Mesothelial cell of epicardium (in vitro differentiated cells): ENCODE measurements around the gene SNTG2. TPM values are rescaled to one million over a fixed set of nuclear protein-coding genes. Genes with fewer than 3 reads are reported as not detected.

Source experiments
- DNase-seq, 2 experiments: peaks; one replicate each; pipeline ENCODE4 v3.0.0; 2021; ENCODE audit warnings: low spot score in 2 of 2; ENCODE audit not compliant: unreplicated experiment in 2 of 2
- H3K27ac Mint-ChIP-seq: 2 replicates; pipeline ENCODE4 v1.8.0; 2021; ENCODE audit warnings: mixed read lengths
- H3K27me3 Mint-ChIP-seq: 2 replicates; pipeline ENCODE4 v1.8.0; 2021; ENCODE audit warnings: low read depth, mixed read lengths
- H3K36me3 Mint-ChIP-seq: 2 replicates; pipeline ENCODE4 v1.8.0; 2021; ENCODE audit warnings: mixed read lengths
- H3K4me1 Mint-ChIP-seq: 2 replicates; pipeline ENCODE4 v1.8.0; 2021; ENCODE audit warnings: mixed read lengths
- H3K4me3 Mint-ChIP-seq: 2 replicates; pipeline ENCODE4 v1.8.0; 2021; ENCODE audit warnings: mild to moderate bottlenecking, moderate library complexity, mixed read lengths
- H3K9me3 Mint-ChIP-seq: 2 replicates; pipeline ENCODE4 v1.8.0; 2021; ENCODE audit warnings: mixed read lengths
- CTCF ChIP-seq: fragments of 200-600 bp; sonication (generic); IDR thresholded peaks from one replicate; pipeline ENCODE4 v1.5.0; 2021; ENCODE audit warnings: antibody characterized with exemption; ENCODE audit not compliant: unreplicated experiment
- total RNA-seq: library from RNA; stranded (reverse); gene quantifications from 3 replicates; pipeline ENCODE4 v1.2.1, GENCODE V29; 2021

Gene SNTG2
- total RNA-seq, 1 donor from 2014 or later = not detected

- DNase-seq = no peak
- TF ChIP-seq CTCF = no peak
- H3K27ac Mint-ChIP-seq = no peak overlapping the region
- no peak overlapping the region for H3K4me3 Mint-ChIP-seq
- H3K36me3 Mint-ChIP-seq = no peaks in the 10 kb centered on the region
- peaks cover 2% of the 10 kb centered on the region for H3K27me3 Mint-ChIP-seq
- H3K9me3 Mint-ChIP-seq = peaks cover 8% of the 10 kb centered on the region
- no peaks in the 10 kb centered on the region for H3K4me1 Mint-ChIP-seq
Observed at GRCh38 chr2:1231466-1232063, 280.9 kb downstream of the SNTG2 start.

- H3K4me3 Mint-ChIP-seq = no peak overlapping the region
- no peaks in the 10 kb centered on the region for H3K36me3 Mint-ChIP-seq
- DNase-seq = no peak
- H3K27me3 Mint-ChIP-seq = peaks cover 12% of the 10 kb centered on the region
- H3K27ac Mint-ChIP-seq = no peak overlapping the region
- H3K9me3 Mint-ChIP-seq = peaks cover 8% of the 10 kb centered on the region
- H3K4me1 Mint-ChIP-seq = no peaks in the 10 kb centered on the region
- TF ChIP-seq CTCF = no peak
Observed at GRCh38 chr2:1233281-1233680, 282.6 kb downstream of the SNTG2 start.

- no peak for TF ChIP-seq CTCF
- no peak for DNase-seq
- Mint-ChIP-seq H3K4me1 (no peaks in the 10 kb centered on the region), H3K27ac (no peak overlapping the region), H3K36me3 (no peaks in the 10 kb centered on the region), H3K27me3 (peaks cover 26% of the 10 kb centered on the region), H3K4me3 (no peak overlapping the region), H3K9me3 (peaks cover 8% of the 10 kb centered on the region)
Observed at GRCh38 chr2:1234731-1235308, 284.2 kb downstream of the SNTG2 start.

GRCh38 chr2:1235806-1236205 lies 285.2 kb downstream of the SNTG2 start:
- H3K9me3 Mint-ChIP-seq = peaks cover under 1% of the 10 kb centered on the region
- TF ChIP-seq CTCF = no peak

GRCh38 chr2:1236606-1237005 lies 286.0 kb downstream of the SNTG2 start:
- Mint-ChIP-seq H3K27me3 (peaks cover 27% of the 10 kb centered on the region), H3K27ac (no peak overlapping the region), H3K36me3 (no peaks in the 10 kb centered on the region), H3K4me1 (no peaks in the 10 kb centered on the region), H3K9me3 (no peaks in the 10 kb centered on the region), H3K4me3 (no peak overlapping the region)
- TF ChIP-seq CTCF = no peak
- DNase-seq = no peak

More at GRCh38 chr2:1235806-1236205, 285.2 kb downstream of the SNTG2 start:
- H3K27ac Mint-ChIP-seq = no peak overlapping the region
- no peaks in the 10 kb centered on the region for H3K4me1 Mint-ChIP-seq
- H3K4me3 Mint-ChIP-seq = no peak overlapping the region
- no peak for DNase-seq
- no peaks in the 10 kb centered on the region for H3K36me3 Mint-ChIP-seq
- H3K27me3 Mint-ChIP-seq = peaks cover 27% of the 10 kb centered on the region
